Stomach (tissue), 4 donors: ENCODE measurements around the gene CHN1.

Experiments
- CTCF ChIP-seq, 7 experiments: fragments of 450-650 bp in 4 of 7; fragments of 200-600 bp in 3 of 7; sonication (generic) in 3 of 7; IDR thresholded peaks; one replicate each; pipeline ENCODE4 v1.5.1; 2016 to 2019; ENCODE audit warnings: antibody characterized with exemption in 7 of 7, control low read depth in 2 of 7, mild to moderate bottlenecking in 1 of 7
- POLR2A ChIP-seq, 4 donors: fragments of 450-650 bp; IDR thresholded peaks; one replicate each; pipeline ENCODE4 v1.6.1; 2016; ENCODE audit warnings: antibody characterized with exemption in 4 of 4, control low read depth in 2 of 4, mild to moderate bottlenecking in 1 of 4, moderate library complexity in 1 of 4

- TF ChIP-seq CTCF (IDR thresholded peaks at IDR 0.05) (peak in 5 of 7 experiments; percentile 9 to 59 (median 49)), POLR2A (IDR thresholded peaks at IDR 0.05) (no peak)
These were observed 31.4 kb upstream of the CHN1 start for GRCh38 chr2:175036582-175037018.
